Activated T-cell treated with anti-CD3 and anti-CD28 coated beads, Interleukin-2, amount 50 U/mL, for 72 hours (primary cell): Measurements from ENCODE around the gene CDAN1. TPM values are rescaled to one million over a fixed set of nuclear protein-coding genes. Genes with fewer than 3 reads are reported as not detected.
"Not testable (repeated sequence)": the region's sequence is repeated elsewhere in the genome, so short reads cannot be mapped to it uniquely, and the experiment has no call there.

Source experiments
- ATAC-seq, 2 donors: fragments of 150-1000 bp; cut with Tn5 transposase; replicated peaks in 1 of 2; 2 replicates each; pipeline ENCODE4 v1.10.0; 2021; ENCODE audit warnings: moderate library complexity in 2 of 2, mild to moderate bottlenecking in 1 of 2
- DNase-seq, 2 donors: peaks; one replicate each; pipeline ENCODE4 v3.0.0; 2021 to 2022; ENCODE audit warnings: mixed read lengths in 1 of 2
- H3K27ac Mint-ChIP-seq: one replicate; pipeline ENCODE4 v1.8.0; 2022; ENCODE audit warnings: mild to moderate bottlenecking, moderate library complexity, mixed read lengths
- H3K27me3 Mint-ChIP-seq: one replicate; pipeline ENCODE4 v1.8.0; 2022; ENCODE audit warnings: low read depth, mixed read lengths
- H3K36me3 Mint-ChIP-seq, 2 donors: one replicate each; pipeline ENCODE4 v1.8.0; 2022; ENCODE audit warnings: mixed read lengths in 2 of 2, mild to moderate bottlenecking in 1 of 2; ENCODE audit not compliant: insufficient read depth in 2 of 2
- H3K4me1 Mint-ChIP-seq: one replicate; pipeline ENCODE4 v1.8.0; 2022; ENCODE audit warnings: low read depth, mixed read lengths
- H3K4me3 Mint-ChIP-seq, 2 donors: one replicate each; pipeline ENCODE4 v1.8.0; 2022; ENCODE audit warnings: mild to moderate bottlenecking in 2 of 2, mixed read lengths in 2 of 2, moderate library complexity in 2 of 2
- H3K9me3 Mint-ChIP-seq, 2 donors: one replicate each; pipeline ENCODE4 v1.8.0; 2022; ENCODE audit warnings: mixed read lengths in 2 of 2
- total RNA-seq, 2 donors: library from RNA; stranded (reverse); gene quantifications; one replicate each; pipeline ENCODE4 v1.2.3, GENCODE V29; 2022

CDAN1 gene
- 10 to 100 TPM; 18.2 to 26.0 TPM for total RNA-seq

GRCh38 chr15:42736793-42737528 lies at the start of gene CDAN1:
TSS of gene CDAN1 (minus strand) at chr15:42737128. CDS start at chr15:42737102, 26 bp downstream.
- peak; percentile 95 to 96 for DNase-seq
- peaks cover 22% of the 10 kb centered on the region for H3K4me1 Mint-ChIP-seq
- H3K36me3 Mint-ChIP-seq = peaks cover 3 to 5% of the 10 kb centered on the region in 2 donors
- H3K4me3 Mint-ChIP-seq = peak within 1 kb of the TSS; percentile 80 to 89
- peak; percentile 96 for ATAC-seq
- peak within 1 kb of the TSS; percentile 90 for H3K27ac Mint-ChIP-seq
- no peaks in the 10 kb centered on the region for H3K27me3 Mint-ChIP-seq
- H3K9me3 Mint-ChIP-seq = no peaks in the 10 kb centered on the region

GRCh38 chr15:42785569-42785968 lies 48.6 kb upstream of the CDAN1 start:
- ATAC-seq (no peak), DNase-seq (no peak)
- H3K27ac Mint-ChIP-seq = no peak overlapping the region
- H3K9me3 Mint-ChIP-seq = no peaks in the 10 kb centered on the region
- peaks cover 0 to 3% of the 10 kb centered on the region in 2 donors for H3K36me3 Mint-ChIP-seq
- no peaks in the 10 kb centered on the region for H3K27me3 Mint-ChIP-seq
- no peaks in the 10 kb centered on the region for H3K4me1 Mint-ChIP-seq
- H3K4me3 Mint-ChIP-seq = no peak overlapping the region

GRCh38 chr15:42784705-42785104 lies 47.8 kb upstream of the CDAN1 start:
- no peaks in the 10 kb centered on the region for H3K9me3 Mint-ChIP-seq
- no peaks in the 10 kb centered on the region for H3K27me3 Mint-ChIP-seq
- H3K4me3 Mint-ChIP-seq = no peak overlapping the region
- H3K36me3 Mint-ChIP-seq = peaks cover 0 to 3% of the 10 kb centered on the region in 2 donors
- DNase-seq (no peak), ATAC-seq (no peak)
- H3K27ac Mint-ChIP-seq = no peak overlapping the region
- no peaks in the 10 kb centered on the region for H3K4me1 Mint-ChIP-seq

GRCh38 chr15:42782716-42783115 lies 45.8 kb upstream of the CDAN1 start:
- no peak for ATAC-seq
- no peak for DNase-seq
- peaks cover 0 to 3% of the 10 kb centered on the region in 2 donors for H3K36me3 Mint-ChIP-seq
- H3K4me1 Mint-ChIP-seq = no peaks in the 10 kb centered on the region
- no peak overlapping the region for H3K4me3 Mint-ChIP-seq
- no peaks in the 10 kb centered on the region for H3K27me3 Mint-ChIP-seq
- H3K9me3 Mint-ChIP-seq = no peaks in the 10 kb centered on the region
- H3K27ac Mint-ChIP-seq = no peak overlapping the region

- no peaks in the 10 kb centered on the region for H3K27me3 Mint-ChIP-seq
- peaks cover 0 to 3% of the 10 kb centered on the region in 2 donors for H3K36me3 Mint-ChIP-seq
- H3K4me3 Mint-ChIP-seq = no peak overlapping the region
- H3K4me1 Mint-ChIP-seq = no peaks in the 10 kb centered on the region
- H3K27ac Mint-ChIP-seq = no peak overlapping the region
- ATAC-seq (no peak), DNase-seq (no peak)
- no peaks in the 10 kb centered on the region for H3K9me3 Mint-ChIP-seq
These were observed 38.5 kb upstream of the CDAN1 start for GRCh38 chr15:42775416-42775815.

GRCh38 chr15:42772901-42773300 lies 36.0 kb upstream of the CDAN1 start:
- Mint-ChIP-seq H3K27me3 (no peaks in the 10 kb centered on the region), H3K4me1 (no peaks in the 10 kb centered on the region), H3K9me3 (peaks cover 0 to 3% of the 10 kb centered on the region in 2 donors), H3K27ac (no peak overlapping the region), H3K4me3 (no peak overlapping the region), H3K36me3 (peaks cover 3 to 7% of the 10 kb centered on the region in 2 donors)
- no peak for DNase-seq
- no peak for ATAC-seq

GRCh38 chr15:42772144-42772543 lies 35.2 kb upstream of the CDAN1 start:
- Mint-ChIP-seq H3K27ac (no peak overlapping the region), H3K9me3 (peaks cover 3% of the 10 kb centered on the region in 2 donors), H3K4me3 (no peak overlapping the region), H3K36me3 (peaks cover 4 to 7% of the 10 kb centered on the region in 2 donors), H3K4me1 (no peaks in the 10 kb centered on the region), H3K27me3 (no peaks in the 10 kb centered on the region)
- ATAC-seq (no peak), DNase-seq (no peak)

GRCh38 chr15:42766109-42766508 lies 29.2 kb upstream of the CDAN1 start:
- H3K4me3 Mint-ChIP-seq, H3K4me1 Mint-ChIP-seq, H3K27me3 Mint-ChIP-seq, ATAC-seq, H3K27ac Mint-ChIP-seq, DNase-seq: not testable (repeated sequence)
- H3K9me3 Mint-ChIP-seq = peaks cover 21% of the 10 kb centered on the region in 2 donors
- peaks cover 31% of the 10 kb centered on the region in 2 donors for H3K36me3 Mint-ChIP-seq

GRCh38 chr15:42764154-42764731 lies 27.3 kb upstream of the CDAN1 start:
- not testable (repeated sequence) for H3K4me1 Mint-ChIP-seq, H3K27ac Mint-ChIP-seq, DNase-seq, ATAC-seq, H3K27me3 Mint-ChIP-seq, H3K4me3 Mint-ChIP-seq
- Mint-ChIP-seq H3K9me3 (peaks cover 24 to 25% of the 10 kb centered on the region in 2 donors), H3K36me3 (peaks cover 33 to 44% of the 10 kb centered on the region in 2 donors)

GRCh38 chr15:42761813-42762212 lies 24.9 kb upstream of the CDAN1 start:
- H3K4me3 Mint-ChIP-seq, ATAC-seq, H3K27ac Mint-ChIP-seq, DNase-seq, H3K27me3 Mint-ChIP-seq, H3K4me1 Mint-ChIP-seq: not testable (repeated sequence)
- Mint-ChIP-seq H3K36me3 (peaks cover 31 to 37% of the 10 kb centered on the region in 2 donors), H3K9me3 (peaks cover 19 to 21% of the 10 kb centered on the region in 2 donors)

- Mint-ChIP-seq H3K4me1 (no peaks in the 10 kb centered on the region), H3K4me3 (no peak overlapping the region), H3K36me3 (peaks cover 26 to 31% of the 10 kb centered on the region in 2 donors), H3K27me3 (no peaks in the 10 kb centered on the region), H3K27ac (no peak overlapping the region), H3K9me3 (peaks cover 14 to 17% of the 10 kb centered on the region in 2 donors)
- DNase-seq (no peak), ATAC-seq (no peak)
These were observed 23.8 kb upstream of the CDAN1 start for GRCh38 chr15:42760759-42761158.

- DNase-seq (no peak), ATAC-seq (no peak)
- Mint-ChIP-seq H3K36me3 (peaks cover 20 to 26% of the 10 kb centered on the region in 2 donors), H3K4me3 (no peak overlapping the region), H3K27me3 (no peaks in the 10 kb centered on the region), H3K9me3 (peaks cover 9 to 14% of the 10 kb centered on the region in 2 donors), H3K4me1 (no peaks in the 10 kb centered on the region), H3K27ac (no peak overlapping the region)
These were observed 22.2 kb upstream of the CDAN1 start for GRCh38 chr15:42759093-42759492.

- Mint-ChIP-seq H3K27ac (peak overlapping the region; percentile 16), H3K9me3 (peaks cover 2 to 6% of the 10 kb centered on the region in 2 donors), H3K4me3 (no peak overlapping the region), H3K27me3 (no peaks in the 10 kb centered on the region), H3K36me3 (peaks cover 17 to 29% of the 10 kb centered on the region in 2 donors), H3K4me1 (no peaks in the 10 kb centered on the region)
- ATAC-seq = no peak
- no peak for DNase-seq
These were observed 13.4 kb upstream of the CDAN1 start for GRCh38 chr15:42750306-42750705.
